Natural killer cell (primary cell): ENCODE results near the gene ABCB8. TPM values are rescaled to one million over a fixed set of nuclear protein-coding genes. Genes with fewer than 3 reads are reported as not detected.
"Not testable (repeated sequence)": the region's sequence is repeated elsewhere in the genome, so short reads cannot be mapped to it uniquely, and the experiment has no call there.

Experiments
- ATAC-seq, 3 donors: fragments of 150-1000 bp in 2 of 3; fragments of 200-7000 bp in 1 of 3; cut with Tn5 transposase; 1 replicate in 1 of 3; 2 replicates in 2 of 3; pipeline ENCODE4 v1.10.0; 2021; ENCODE audit warnings: mild to moderate bottlenecking in 2 of 3, moderate library complexity in 2 of 3
- DNase-seq, 2 donors: peaks; one replicate each; pipeline versions ENCODE4 v3.0.0 to v3.0.0-alpha.2; 2013 to 2021; ENCODE audit warnings: mixed read lengths in 1 of 2
- H3K27ac ChIP-seq: one replicate; pipeline ENCODE4 v1.5.1; 2013; ENCODE audit warnings: mild to moderate bottlenecking, low read length
- H3K27me3 ChIP-seq: one replicate; pipeline ENCODE4 v1.6.1; 2013; ENCODE audit warnings: low read length; ENCODE audit not compliant: control insufficient read depth, insufficient read depth
- H3K36me3 ChIP-seq: one replicate; pipeline ENCODE4 v1.6.1; 2013; ENCODE audit warnings: low read length; ENCODE audit not compliant: control insufficient read depth, insufficient read depth
- H3K4me1 ChIP-seq: one replicate; pipeline ENCODE4 v1.6.1; 2013; ENCODE audit warnings: low read length; ENCODE audit not compliant: control insufficient read depth, insufficient read depth
- H3K4me3 ChIP-seq: one replicate; pipeline ENCODE4 v1.5.1; 2013; ENCODE audit warnings: low read length
- H3K9me3 ChIP-seq: one replicate; pipeline ENCODE4 v1.6.1; 2013; ENCODE audit warnings: low read length; ENCODE audit not compliant: control insufficient read depth, insufficient read depth
- H3K27ac Mint-ChIP-seq, 2 donors: one replicate each; pipeline ENCODE4 v1.8.0; 2022; ENCODE audit warnings: mild to moderate bottlenecking in 2 of 2, mixed read lengths in 2 of 2, moderate library complexity in 1 of 2
- H3K27me3 Mint-ChIP-seq, 2 donors: one replicate each; pipeline ENCODE4 v1.8.0; 2022; ENCODE audit warnings: low read depth in 2 of 2, mixed read lengths in 2 of 2
- H3K36me3 Mint-ChIP-seq: one replicate; pipeline ENCODE4 v1.8.0; 2022; ENCODE audit warnings: mixed read lengths
- H3K4me1 Mint-ChIP-seq, 2 donors: one replicate each; pipeline ENCODE4 v1.8.0; 2022; ENCODE audit warnings: mixed read lengths in 2 of 2
- H3K4me3 Mint-ChIP-seq: one replicate; pipeline ENCODE4 v1.8.0; 2022; ENCODE audit warnings: mild to moderate bottlenecking, moderate library complexity, mixed read lengths
- H3K9me3 Mint-ChIP-seq, 2 donors: one replicate each; pipeline ENCODE4 v1.8.0; 2022; ENCODE audit warnings: mixed read lengths in 2 of 2
- CTCF ChIP-seq: fragments of 200-600 bp; IDR thresholded peaks from one replicate; pipeline ENCODE4 v1.8.0; 2022; ENCODE audit warnings: antibody characterized with exemption
- WGBS: methylation state at CpG from one replicate; pipeline ENCODE4 v1.1.7; 2013; ENCODE audit warnings: missing lambda C conversion rate; ENCODE audit not compliant: insufficient coverage; 5-methylcytosine and 5-hydroxymethylcytosine counted together
- intact Hi-C: fragments of 100-400 bp; cut with micrococcal nuclease; formaldehyde crosslinking; loops from one replicate; pipeline ENCODE4 v1.14.2; 2022
- total RNA-seq, 4 donors: library from RNA; stranded (reverse); fragments of 120-200 nt in 1 of 4; gene quantifications; one replicate each; pipeline versions ENCODE4 v1.2.3 to v1.2.4, GENCODE V29; 2013 to 2022

Gene ABCB8
- total RNA-seq, 3 donors from 2014 or later (not counting 1 experiment from before 2014, with no cell fraction given), result 50.6 to 60.5 (median 53.7) TPM

DNA sequence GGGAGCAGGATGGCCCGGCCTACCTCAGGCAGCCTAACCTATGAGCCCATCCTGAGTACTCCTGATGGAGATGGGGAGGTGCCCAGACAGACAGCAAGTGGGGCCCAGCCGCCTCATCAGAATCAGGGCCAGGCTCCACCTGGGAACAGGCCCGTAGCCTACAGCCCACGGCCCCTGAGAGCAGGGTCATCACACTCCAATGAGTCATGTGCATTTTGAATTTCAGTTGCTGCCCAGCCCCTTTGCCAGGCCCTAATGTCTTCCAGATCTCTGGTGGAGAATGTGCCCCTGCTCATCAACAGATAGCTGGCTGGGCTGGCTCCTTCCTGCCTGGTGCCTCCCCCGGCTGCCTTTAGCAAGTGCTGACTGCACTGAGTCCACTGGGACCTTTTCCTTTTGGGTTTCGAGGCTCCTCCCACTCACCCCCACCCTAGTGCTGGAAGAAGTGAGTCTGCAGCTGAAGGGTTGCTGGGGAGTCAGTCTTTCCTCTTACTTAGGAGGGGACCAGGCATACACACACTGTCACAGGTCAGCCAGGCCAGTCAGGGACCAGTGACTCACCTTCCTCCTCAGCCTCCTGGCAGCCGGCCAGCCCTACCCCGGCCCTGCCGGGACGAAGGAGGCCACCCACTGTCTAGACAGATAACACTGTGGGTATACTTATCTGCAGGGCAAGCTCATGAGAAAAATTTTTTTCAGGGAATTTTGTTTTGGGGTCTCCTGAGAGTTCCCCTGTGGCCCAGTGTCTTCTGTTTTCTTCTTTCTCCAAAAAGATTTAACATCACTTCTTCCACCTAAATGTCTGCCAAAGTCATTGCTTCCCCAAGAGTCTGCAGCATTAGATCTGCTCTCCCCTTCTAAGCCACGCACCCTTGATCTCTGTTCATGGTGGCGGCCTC lies 10.9 kb downstream of the ABCB8 start:
- no peak overlapping the region for H3K4me3 Mint-ChIP-seq
- H3K9me3 Mint-ChIP-seq, result no peaks in the 10 kb centered on the region
- no peak overlapping the region for H3K4me3 ChIP-seq
- H3K27ac Mint-ChIP-seq, result peak overlapping the region; percentile 26 to 53
- no peaks in the 10 kb centered on the region for H3K36me3 Mint-ChIP-seq
- peaks cover 23% of the 10 kb centered on the region for H3K36me3 ChIP-seq
- H3K4me1 Mint-ChIP-seq, result peaks cover 9 to 14% of the 10 kb centered on the region in 2 donors
- ATAC-seq (peak; percentile 53 to 69 (median 66)), DNase-seq (peak in 1 of 2 donors; percentile 32)
- H3K27ac ChIP-seq, result no peak overlapping the region
- no peaks in the 10 kb centered on the region for H3K9me3 ChIP-seq
- H3K4me1 ChIP-seq, result no peaks in the 10 kb centered on the region
- H3K27me3 Mint-ChIP-seq, result no peaks in the 10 kb centered on the region
- no peaks in the 10 kb centered on the region for H3K27me3 ChIP-seq
- 55% methylated on average over 10 of the region's 12 CpGs for WGBS
- no peak for TF ChIP-seq CTCF
- intact Hi-C loops, result no loop called here

DNA sequence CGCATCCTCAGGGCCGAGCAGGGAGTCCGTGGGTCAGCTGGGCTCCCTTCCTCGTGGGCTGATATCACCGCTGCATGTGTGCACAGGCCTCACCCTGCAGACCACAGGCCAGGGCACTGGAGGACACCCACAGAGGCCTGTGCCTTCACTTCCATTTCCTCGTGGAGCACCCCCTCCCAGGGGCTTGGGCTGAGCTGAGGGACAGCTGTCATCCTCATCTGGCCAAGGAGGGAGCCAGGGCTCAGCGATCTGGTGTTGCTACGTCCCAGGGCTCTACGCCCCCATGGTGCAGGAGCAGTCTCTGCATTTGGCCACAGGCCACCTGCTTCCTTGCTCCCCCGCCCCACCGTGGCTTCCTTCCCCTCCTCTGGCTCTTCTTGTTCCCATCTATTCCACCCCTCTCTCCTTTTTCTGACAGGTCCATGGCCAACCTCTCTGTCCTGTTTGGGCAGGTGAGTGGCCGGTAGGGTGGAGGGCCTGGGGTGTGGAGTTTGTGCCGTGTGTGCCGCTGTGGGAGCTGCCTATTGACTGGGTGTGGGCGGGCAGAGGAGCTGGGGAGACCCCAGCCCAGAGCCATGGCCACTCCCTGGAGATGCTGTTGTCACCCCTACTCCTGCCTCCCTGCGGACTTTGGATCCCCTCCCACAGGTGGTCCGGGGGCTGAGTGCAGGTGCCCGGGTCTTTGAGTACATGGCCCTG lies 11.7 kb downstream of the ABCB8 start:
- no peaks in the 10 kb centered on the region for H3K27me3 ChIP-seq
- H3K27ac Mint-ChIP-seq, result peak overlapping the region; percentile 26 to 33

GRCh38 chr7:151040616-151041375 lies 12.5 kb downstream of the ABCB8 start:
- WGBS, result 96% methylated on average over 30 of the region's 30 CpGs
- intact Hi-C loops, result no loop called here

More for the DNA sequence above, 11.7 kb downstream of the ABCB8 start:
- no peak for DNase-seq
- Mint-ChIP-seq H3K4me1 (peaks cover 9 to 14% of the 10 kb centered on the region in 2 donors), H3K9me3 (no peaks in the 10 kb centered on the region), H3K36me3 (no peaks in the 10 kb centered on the region), H3K4me3 (no peak overlapping the region), H3K27me3 (no peaks in the 10 kb centered on the region)
- whole genome bisulfite sequencing, result 71% methylated on average over 18 of the region's 18 CpGs
- Histone ChIP-seq H3K4me1 (no peaks in the 10 kb centered on the region), H3K27ac (no peak overlapping the region), H3K9me3 (no peaks in the 10 kb centered on the region), H3K4me3 (no peak overlapping the region), H3K36me3 (peaks cover 18% of the 10 kb centered on the region)
- no peak for ATAC-seq
- intact Hi-C loops, result no loop called here
- TF ChIP-seq CTCF, result no peak

DNA sequence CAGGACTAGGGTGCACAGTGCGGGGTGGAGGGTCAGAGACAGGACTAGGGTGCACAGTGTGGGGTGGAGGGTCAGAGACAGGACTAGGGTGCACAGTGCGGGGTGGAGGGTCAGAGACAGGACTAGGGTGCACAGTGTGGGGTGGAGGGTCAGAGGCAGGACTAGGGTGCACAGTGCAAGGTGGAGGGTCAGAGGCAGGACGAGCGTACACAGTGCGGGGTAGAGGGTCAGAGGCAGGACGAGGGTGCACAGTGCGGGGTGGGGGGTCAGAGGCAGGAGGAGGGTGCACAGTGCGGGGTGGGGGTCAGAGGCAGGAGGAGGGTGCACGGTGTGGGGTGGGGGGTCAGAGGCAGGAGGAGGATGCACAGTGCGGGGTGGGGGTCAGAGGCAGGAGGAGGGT lies 15.2 kb downstream of the ABCB8 start:
- H3K4me3 Mint-ChIP-seq, H3K27ac Mint-ChIP-seq, H3K4me1 ChIP-seq, H3K9me3 Mint-ChIP-seq, intact Hi-C loops, H3K36me3 ChIP-seq, DNase-seq, H3K9me3 ChIP-seq, H3K27ac ChIP-seq, H3K27me3 Mint-ChIP-seq, H3K36me3 Mint-ChIP-seq, H3K4me3 ChIP-seq, H3K27me3 ChIP-seq, ATAC-seq: not testable (repeated sequence)
- peaks cover 9 to 15% of the 10 kb centered on the region in 2 donors for H3K4me1 Mint-ChIP-seq
- WGBS, result 89% methylated on average over 10 of the region's 10 CpGs

More at GRCh38 chr7:151040616-151041375, 12.5 kb downstream of the ABCB8 start:
- no peaks in the 10 kb centered on the region for H3K27me3 ChIP-seq
- ATAC-seq (no peak), DNase-seq (no peak)
- Mint-ChIP-seq H3K27ac (no peak overlapping the region), H3K4me3 (no peak overlapping the region), H3K9me3 (no peaks in the 10 kb centered on the region), H3K4me1 (peaks cover 9 to 14% of the 10 kb centered on the region in 2 donors), H3K36me3 (no peaks in the 10 kb centered on the region), H3K27me3 (no peaks in the 10 kb centered on the region)
- H3K9me3 ChIP-seq, result no peaks in the 10 kb centered on the region
- no peak overlapping the region for H3K27ac ChIP-seq
- no peak overlapping the region for H3K4me3 ChIP-seq
- peaks cover 18% of the 10 kb centered on the region for H3K36me3 ChIP-seq
- TF ChIP-seq CTCF, result no peak
- no peaks in the 10 kb centered on the region for H3K4me1 ChIP-seq
